Measurements from ENCODE around the gene ARL13B. TPM values are rescaled to one million over a fixed set of nuclear protein-coding genes. Genes with fewer than 3 reads are reported as not detected.
"Not testable (repeated sequence)": the region's sequence is repeated elsewhere in the genome, so short reads cannot be mapped to it uniquely, and the experiment has no call there.

The ARL13B gene
- total RNA-seq, 1 donor from 2014 or later = 12.3 TPM

DNA sequence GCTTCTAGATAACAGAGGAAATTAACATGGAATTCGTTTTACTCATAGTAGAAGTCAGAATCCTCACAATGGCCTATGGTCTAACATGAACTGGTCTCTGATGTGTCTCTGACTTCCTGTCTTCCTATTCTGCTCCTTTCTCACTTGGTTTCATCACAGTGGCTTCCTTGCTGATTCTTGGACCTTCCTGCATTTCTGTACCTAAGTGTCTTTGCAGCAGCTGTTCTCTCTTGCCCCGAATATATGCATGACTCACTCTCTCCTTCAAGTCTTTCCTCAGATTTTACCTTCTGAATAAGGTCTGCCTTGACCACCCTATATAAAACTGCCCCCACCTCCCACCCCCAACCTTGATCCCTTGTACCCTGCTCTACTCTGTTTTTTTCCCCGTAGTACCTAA is 14.1 kb downstream of the ARL13B start:
- DNase-seq (ENCODE audit: low spot score) = no peak

DNA sequence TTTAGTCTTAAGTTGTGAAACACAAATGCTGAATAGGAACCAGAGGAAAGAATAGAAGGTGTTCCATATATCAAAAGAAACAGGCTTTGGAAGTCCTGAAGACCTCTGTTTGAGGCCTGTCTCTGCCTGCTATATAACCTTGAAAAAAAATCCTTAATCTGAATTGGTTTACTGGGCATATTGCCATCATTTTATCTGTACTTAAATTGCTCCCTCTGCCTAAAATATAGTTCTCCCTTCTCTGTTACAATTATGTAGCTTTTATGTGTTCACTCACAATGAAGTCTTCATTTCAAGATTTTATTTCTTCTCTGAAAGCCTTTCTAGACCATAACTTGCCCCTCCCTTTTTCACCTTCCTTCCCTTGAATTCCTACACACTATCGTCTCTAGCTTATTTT is 21.2 kb downstream of the ARL13B start:
- no peak for DNase-seq (ENCODE audit: low spot score)

DNA sequence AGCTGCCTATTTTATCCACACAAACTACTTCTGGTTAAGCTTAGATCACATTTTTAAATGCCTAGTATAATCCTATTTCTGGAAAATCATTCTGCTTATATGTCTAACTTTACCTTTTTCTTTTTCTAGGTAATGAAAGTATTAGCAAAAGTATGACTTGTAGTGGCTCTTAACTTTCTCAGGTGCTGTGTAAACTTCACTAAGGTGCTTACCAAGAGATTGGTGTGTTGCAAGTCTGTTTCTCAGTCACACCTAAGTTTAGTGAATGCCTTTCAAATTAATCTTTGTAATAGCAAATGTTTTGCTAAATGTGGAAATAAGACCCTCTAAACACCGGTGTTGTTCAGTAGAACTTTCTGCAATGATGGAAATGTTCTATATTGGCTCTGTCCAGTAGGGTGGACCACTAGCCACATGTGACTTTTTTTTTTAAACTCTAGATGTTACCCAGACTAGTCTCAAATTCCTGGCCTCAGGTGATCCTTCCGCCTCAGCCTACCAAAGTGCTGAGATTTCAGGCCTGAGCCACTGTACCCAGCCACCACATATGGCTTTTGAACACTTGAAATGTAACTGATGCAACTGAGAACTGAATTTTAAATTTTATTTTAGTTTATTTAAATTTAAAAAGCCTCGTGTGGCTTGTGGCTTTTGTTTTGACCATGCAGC is 22.0 kb downstream of the ARL13B start:
- DNase-seq (ENCODE audit: low spot score) = no peak

DNA sequence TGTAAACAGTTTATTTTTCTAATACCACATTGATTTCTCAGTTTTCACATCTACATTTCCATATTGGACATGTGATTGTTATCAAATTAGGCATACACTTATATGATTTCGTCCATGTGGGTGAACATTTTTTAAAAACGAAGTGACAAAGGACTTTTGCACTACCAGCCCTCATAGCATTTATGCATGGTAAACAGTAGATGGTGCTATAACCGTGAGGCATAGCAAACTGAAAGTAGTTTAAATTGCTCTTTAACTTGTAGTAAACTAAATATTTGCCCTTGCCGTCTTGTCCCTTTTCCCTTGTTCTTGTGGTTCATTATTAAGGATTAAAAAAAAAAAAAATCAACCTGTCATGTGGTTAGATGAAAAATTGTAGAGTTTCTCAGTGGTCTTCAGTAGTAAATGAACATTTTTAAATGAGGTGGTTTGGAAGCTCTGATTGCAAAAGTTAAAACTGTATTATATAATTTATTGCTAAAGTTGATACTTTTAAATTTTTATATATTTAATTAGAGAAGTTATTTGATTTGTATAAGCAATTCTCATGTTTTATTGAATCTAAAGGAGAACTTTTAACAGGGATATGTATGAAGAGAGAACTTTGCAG is 24.5 kb downstream of the ARL13B start:
- peak; percentile 59 for DNase-seq (ENCODE audit: low spot score)

DNA sequence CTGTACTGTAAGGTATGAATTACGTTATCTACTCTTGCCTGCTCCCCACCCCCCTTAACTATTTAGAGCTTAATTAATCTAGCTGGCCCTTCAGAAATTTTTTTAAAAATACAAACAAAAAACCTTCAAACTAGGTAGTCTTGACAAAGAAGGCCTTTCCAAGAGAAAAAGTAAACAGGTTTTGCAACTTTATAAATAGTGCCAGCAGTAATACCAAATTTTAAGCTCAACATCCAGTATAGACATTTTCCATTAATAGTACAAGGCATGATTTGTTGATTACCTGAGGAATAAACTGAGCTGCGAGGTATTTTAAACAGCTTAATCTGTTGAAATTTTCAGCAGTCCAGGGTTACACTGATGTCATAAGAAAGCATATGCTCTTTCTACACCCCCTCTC is 28.3 kb downstream of the ARL13B start:
- DNase-seq (ENCODE audit: low spot score) = no peak

DNA sequence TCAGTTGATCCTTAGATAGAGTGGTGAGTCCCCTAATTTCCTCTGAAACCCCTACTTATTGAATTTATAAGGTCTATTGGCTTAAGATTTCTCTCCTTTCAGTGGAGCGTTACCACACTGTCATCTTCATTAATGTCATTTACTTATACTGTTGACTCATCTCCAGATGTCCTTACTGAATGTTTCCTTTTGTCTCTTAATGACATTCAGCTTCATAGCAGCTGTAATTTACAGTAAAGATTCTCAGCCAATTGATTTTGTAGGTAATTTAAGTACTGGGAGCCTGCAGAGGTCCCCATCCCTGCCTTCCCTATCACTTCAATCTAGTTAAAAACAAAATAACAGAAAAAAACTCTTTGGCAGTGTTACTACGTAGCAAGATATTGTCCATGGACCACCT is 29.7 kb downstream of the ARL13B start:
- no peak for DNase-seq (ENCODE audit: low spot score)

DNA sequence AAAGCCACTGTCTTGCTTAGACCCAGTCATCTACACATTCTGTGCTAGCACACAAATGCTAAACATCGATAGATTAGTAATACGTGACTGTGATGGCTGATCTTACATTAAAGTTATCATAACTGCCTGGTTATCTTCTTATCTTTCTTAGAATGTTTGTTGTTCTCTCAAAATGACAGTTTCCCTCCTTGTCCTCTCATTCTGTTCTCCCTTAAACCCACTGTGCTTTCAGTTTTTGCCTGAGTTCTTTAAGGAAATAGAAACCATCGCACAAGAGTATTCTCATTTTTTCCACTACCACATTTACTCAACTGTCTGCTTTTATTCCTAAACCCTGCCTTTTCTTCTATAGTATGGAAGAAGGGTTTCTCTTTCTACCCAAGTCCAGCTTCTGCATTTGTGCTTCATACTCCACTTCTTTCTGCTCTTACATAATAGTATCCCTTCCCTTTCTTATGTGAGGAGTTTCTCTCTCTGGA is 31.3 kb downstream of the ARL13B start:
- DNase-seq (ENCODE audit: low spot score) = no peak

DNA sequence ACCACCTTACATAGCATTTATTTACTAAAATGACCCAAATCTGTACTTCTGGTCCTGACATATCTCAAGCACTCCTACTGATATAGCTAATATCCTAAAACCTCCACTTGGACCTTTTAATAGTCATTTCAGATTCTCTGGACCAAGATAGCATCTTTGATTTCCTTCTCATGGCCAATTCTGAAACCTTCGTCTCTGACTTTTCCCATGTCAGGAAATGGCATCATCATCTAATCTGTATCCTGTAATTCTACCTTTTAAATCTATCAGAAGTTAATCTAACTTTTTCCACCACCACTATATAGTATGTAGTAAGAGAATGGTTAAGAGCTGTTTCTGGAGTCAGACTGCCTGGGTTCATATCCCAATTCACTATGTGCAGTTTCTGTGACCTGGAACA is 32.2 kb downstream of the ARL13B start:
- DNase-seq (ENCODE audit: low spot score) = no peak

DNA sequence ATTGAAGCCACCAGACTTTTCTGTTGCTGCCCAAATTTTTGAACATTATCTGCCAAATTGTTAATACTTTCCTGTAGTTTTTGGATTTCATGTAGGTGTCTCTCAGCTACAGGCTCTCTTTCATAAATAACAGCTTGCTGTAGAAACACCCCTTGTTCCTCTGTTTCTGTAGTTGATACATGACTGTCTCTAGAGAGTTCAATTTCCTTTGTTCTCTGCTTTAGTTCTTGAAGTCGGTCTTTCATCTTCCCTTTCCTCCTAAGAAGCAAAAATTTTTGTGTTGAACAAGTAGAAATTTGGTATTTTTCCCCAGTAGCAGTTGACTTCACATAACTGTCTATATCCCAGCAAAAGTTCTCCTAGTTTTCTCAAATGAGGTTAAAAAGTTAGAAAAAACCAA is 35.1 kb downstream of the ARL13B start:
- no peak for DNase-seq (ENCODE audit: low spot score)

DNA sequence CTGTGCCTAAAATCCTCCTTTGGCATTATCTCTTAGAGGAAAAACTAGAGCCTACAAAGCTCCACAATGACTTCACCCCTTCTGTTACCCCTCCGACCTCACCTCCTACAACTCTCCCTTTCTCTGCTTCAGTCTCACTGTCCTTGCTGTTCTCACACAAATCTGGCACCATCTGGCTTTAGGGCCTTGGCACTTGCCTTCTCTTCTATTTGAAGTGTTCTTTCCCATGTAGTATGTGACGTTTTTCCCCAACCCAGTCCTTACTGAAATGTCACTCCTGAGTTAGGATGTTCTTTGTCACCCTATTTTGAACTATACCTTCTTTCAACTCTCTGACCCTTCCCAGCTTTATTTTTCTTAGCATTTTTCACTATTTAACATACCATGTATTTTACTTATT is 39.7 kb downstream of the ARL13B start:
- DNase-seq (ENCODE audit: low spot score) = no peak

DNA sequence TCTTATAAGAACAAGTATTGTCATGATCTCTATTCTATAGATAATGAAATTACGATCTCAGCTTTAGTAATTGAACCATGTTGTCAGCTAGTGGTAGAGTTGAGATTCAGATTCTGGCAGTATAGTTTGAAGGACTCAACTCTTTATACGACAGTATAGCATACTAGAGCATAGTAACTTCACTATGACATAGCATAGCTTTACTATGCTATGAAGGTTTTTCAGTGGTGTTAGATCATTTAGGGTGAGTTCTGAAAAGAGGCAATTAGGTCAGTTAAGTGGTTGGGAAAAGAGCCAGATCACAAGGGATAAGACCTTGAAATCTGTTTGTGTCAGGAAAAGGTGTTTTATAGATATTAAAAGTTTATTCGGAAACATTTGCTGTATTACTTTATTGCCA is 40.3 kb downstream of the ARL13B start:
- no peak for DNase-seq (ENCODE audit: low spot score)

DNA sequence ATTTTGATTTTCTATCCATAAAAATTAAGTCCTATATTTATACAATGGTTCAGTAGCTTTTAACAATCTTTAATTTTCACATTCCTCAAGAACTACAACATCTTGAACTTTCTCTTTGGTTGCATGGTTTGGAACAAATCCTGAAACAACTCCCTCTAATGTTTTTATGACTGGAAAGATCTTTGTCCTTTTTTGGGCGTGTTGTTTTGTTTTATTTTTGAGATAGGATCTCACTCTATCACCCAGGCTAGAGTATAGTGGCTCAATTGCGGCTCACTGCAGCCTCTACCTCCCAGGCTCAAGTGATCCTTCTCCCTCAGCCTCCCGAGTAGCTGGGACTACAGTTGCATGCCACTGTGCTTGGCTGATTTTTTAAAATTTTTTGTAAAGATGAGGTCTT is 44.4 kb downstream of the ARL13B start:
- no peak for DNase-seq (ENCODE audit: low spot score)

DNA sequence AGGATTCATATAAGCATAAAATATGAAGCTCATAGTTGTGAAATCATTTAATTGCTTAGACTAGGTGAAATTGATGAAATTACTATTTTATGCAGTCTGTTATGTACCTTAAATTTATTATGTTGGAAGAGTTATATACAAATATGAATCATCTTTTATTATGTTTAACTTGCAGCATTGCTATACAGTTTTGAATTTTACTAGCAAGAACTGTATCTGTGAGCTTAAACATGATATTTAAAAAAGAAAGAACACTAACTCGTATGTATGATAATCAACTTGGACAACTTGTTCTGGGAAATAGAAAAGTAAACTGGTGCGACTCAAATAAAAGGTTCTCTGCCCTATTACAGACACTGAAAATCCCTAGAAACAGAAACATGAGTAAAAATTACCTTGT is 46.7 kb downstream of the ARL13B start:
- DNase-seq (ENCODE audit: low spot score) = no peak

DNA sequence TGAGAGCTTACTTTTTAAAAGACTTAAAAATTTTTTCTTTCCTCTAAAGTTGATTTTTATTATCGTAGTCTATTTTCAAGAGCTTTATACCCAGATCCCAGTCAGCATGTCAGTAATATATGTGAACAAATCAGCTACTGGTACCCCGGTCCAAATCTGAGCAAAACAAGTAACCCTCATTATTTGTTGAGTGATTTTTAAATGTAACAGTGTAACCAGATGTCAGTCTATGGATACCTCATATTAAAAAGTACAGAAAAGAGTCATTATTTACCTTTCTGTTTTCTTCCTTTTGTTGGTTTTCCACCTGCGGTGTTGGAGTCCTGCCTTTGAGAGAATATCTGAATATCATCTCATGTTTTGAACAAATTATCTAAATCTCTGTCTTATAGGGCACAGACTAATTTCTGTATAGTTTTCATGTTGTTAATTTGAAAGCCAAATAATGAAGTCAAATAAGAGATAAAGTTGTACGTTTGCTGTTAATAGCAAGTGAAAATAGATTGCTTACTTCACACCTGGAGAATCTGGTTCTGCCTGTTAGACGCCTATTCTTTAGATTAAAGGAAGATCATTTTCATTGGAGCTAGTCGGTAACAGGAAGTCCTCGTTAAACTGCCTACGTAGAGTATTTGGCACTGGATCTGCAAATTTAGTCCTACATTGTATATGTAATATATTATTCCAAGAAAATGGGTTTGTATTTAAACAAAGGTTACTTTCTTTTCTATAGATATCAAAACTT is 48.3 kb downstream of the ARL13B start, which contains the start of gene STX19:
STX19 (minus strand) TSS at position 505 of the 745 bp plus-strand sequence. CDS start 13,328 bp downstream, outside the sequence.
- DNase-seq (ENCODE audit: low spot score) = peak; percentile 55

DNA sequence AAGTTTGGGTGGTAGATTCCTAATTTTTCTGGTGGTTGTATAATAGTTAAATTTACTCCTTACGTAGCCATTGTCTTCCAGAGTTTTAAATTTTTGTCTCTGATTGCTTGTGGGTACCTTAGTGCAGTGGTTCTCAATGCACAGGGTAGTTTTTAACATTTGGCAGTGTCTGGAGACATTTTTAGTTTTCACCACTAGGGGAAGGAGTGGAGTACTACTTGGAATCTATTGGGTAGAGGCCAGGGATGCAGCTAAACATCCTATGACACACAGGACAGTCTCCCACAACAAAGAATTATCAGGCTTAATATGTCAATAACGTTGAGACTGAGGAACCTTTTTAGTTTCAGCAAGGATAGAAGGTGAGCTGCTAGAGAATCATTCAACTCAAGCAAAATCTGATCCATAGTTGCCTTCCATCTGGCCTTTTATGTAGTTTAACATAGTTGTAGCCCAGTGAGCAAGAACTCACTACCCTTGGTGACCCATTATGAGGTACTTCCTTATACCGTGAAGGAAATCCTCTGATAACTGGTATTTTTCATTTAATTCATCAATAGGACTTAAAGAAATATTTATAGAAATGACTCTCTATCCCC is 57.1 kb downstream of the ARL13B start:
- DNase-seq (ENCODE audit: low spot score) = no peak

DNA sequence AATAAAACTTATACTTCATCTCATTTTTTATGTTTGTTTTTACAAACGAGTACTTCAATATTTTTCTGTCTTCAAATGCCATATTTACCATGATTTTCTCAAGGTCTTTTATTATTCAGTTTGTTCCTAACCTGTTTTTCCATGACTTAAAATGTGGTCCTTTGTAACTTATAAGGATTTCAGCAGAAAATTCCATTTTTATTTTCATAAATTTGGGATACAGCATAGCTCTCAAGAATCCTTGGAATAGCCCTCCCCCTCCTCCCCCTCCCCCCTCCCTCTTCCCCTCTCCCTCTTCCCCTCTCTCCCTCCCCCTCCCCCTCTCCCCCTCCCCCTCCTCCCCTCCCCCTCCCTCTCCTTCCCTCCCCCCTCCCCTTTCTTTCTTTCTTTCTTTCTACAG is 63.3 kb downstream of the ARL13B start:
- no peak for DNase-seq (ENCODE audit: low spot score)

DNA sequence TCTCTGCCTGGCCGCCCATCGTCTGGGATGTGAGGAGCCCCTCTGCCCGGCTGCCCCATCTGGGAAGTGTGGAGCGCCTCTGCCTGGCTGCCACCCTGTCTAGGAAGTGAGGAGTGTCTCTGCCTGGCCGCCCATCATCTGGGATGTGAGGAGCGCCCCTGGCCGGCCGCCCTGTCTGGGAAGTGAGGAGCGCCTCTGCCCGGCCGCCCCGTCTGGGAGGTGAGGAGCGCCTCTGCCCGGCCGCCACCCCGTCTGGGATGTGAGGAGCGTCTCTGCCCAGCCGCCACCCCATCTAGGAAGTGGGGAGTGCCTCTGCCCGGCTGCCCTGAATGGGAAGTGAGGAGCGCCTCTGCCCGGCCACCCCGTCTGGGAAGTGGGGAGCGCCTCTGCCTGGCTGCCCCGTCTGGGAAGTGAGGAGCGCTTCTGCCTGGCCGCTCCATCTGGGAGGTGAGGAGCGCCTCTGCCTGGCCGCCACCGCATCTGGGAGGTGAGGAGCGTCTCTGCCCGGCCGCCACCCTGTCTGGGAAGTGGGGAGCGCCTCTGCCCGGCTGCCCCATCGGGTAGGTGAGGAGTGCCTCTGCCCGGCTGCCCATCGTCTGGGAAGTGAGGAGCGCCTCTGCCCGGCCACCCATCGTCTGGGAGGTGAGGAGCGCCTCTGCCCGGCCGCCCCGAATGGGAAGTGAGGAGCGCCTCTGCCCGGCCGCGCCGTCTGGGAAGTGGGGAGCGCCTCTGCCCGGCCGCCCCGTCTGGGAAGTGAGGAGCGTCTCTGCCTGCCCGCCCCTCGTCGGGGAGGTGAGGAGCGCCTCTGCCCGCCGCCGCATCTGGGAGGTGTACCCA is 64.4 kb downstream of the ARL13B start:
- not testable (repeated sequence) for DNase-seq (ENCODE audit: low spot score)

DNA sequence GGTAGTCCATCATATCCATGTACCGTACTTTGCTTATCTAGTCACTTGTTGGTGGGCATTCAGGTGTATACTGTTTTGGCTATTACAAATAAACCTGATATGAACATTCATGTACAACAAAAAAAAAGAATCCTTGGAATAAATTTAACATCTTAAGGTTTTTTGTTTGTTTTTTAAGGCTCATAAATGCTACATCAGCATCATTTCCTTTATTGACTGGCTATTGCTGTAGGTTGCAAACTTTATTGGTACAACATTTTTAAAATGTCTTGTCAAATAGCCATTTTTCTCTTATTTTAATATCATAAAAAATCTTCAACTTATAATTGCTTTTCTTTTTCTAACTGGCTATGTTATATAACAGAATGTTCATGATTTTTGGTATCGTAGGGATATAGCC is 66.6 kb downstream of the ARL13B start:
- DNase-seq (ENCODE audit: low spot score) = no peak

DNA sequence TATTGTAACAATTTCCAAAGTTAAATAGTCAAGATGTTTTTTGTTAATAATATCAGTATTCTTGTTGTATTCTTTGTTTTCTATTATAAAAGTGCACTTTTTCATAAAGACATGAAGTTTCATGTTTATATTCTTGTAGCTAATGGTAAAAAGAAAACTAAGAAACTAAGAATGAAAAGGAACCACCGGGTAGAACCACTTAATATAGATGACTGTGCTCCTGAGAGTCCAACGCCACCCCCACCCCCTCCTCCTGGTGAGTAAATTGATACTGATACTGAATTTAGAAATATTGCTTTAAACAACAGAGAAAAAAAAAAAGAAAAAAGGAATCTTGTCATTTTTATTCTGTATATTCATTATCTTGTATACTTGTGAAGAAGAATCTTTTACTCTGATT is 69.3 kb downstream of the ARL13B start:
- no peak for DNase-seq (ENCODE audit: low spot score)

DNA sequence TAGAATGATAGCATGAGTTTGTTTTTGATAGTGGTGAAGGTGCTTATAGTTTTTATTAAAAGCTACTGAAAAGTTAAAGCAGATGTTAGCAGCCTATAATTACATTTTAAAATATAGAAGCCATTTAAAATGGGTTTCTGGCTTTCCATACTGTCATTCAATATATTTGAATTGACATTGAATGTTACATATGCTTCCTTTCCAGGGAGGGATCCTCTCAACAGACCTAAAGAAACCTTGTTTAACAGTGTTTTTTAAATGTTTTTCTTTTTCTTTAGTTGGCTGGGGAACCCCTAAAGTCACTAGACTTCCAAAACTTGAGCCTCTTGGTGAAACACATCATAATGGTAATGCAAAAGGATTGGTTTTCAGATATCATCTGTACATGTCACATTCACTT is 70.6 kb downstream of the ARL13B start:
- DNase-seq (ENCODE audit: low spot score) = no peak

DNA sequence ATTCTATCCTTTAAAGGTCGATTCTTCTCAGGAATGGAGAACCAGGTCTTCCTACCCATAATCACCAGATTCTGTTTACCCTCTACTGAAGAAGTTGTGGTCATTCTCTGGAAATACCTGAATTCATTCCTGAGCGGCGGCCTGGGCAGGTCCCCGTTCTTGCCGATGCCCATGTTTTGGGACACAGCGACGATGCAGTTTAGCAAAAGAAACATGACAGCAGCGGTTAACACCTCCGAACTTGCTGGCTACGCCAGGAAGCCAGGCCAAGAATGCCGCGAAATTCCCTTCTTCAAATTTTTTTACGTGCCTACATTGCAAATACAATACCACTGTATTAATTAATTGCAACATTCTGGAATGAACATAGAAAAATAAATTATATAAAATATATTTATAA is 81.3 kb downstream of the ARL13B start:
- no peak for DNase-seq (ENCODE audit: low spot score)

Data from umbilical cord (tissue), 2 donors.